ENCODE data around the gene MYBBP1A.

Gene MYBBP1A

DNA sequence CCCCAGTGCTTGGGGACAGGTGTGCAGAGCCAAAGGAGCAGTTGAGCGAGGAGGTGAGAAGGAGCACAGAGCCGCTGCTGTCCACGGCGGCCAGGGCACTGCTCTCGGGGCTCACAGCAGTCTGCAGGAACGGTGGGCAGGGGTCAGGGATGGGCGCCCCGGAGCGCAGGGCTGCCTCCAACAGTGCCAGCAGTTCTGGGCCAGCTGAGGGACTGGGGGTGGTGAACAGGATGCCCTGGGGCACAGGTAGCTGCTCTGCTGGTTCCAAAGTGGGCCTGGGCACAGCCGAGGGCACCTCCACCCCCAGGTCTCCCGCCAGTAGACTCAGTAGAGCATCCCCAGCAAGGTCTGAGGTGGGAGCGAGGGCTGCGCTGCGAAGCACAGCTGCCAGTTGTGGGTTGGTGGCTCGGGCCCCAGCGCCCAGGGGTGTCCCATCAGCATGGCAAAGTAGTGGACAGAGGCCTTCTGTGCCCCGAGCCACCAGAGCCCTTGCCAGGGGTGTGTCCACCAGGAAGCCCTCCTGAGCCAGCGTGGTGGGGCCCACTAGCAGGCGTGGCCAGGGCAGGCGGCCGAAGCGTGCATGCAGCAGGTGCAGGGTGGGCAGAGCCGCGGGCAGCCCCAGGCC lies 3.3 kb upstream of the MYBBP1A start:
- no peak overlapping the region for H3K27ac ChIP-seq (replicated peaks)
- TF ChIP-seq SPI1 (IDR thresholded peaks at IDR 0.05; ENCODE audit: borderline replicate concordance, low read depth) (no peak), REST (IDR thresholded peaks at IDR 0.05; ENCODE audit: insufficient replicate concordance, low read depth) (no peak), GABPA (IDR thresholded peaks at IDR 0.05; ENCODE audit: low read depth) (no peak), POLR2AphosphoS5 (IDR thresholded peaks at IDR 0.05; ENCODE audit: low read depth) (no peak), CTCF (IDR thresholded peaks at IDR 0.05; ENCODE audit: insufficient read depth, low read length) (no peak)
- no peak overlapping the region for H3K4me3 ChIP-seq (replicated peaks; ENCODE audit: insufficient read depth, low read length)
- DNase-seq (ENCODE audit: low read depth in 1 of 2, low spot score in 1 of 2) = no peak
- H3K27me3 ChIP-seq (ENCODE audit: insufficient read depth, poor library complexity, severe bottlenecking) = no peaks in the 10 kb centered on the region

DNA sequence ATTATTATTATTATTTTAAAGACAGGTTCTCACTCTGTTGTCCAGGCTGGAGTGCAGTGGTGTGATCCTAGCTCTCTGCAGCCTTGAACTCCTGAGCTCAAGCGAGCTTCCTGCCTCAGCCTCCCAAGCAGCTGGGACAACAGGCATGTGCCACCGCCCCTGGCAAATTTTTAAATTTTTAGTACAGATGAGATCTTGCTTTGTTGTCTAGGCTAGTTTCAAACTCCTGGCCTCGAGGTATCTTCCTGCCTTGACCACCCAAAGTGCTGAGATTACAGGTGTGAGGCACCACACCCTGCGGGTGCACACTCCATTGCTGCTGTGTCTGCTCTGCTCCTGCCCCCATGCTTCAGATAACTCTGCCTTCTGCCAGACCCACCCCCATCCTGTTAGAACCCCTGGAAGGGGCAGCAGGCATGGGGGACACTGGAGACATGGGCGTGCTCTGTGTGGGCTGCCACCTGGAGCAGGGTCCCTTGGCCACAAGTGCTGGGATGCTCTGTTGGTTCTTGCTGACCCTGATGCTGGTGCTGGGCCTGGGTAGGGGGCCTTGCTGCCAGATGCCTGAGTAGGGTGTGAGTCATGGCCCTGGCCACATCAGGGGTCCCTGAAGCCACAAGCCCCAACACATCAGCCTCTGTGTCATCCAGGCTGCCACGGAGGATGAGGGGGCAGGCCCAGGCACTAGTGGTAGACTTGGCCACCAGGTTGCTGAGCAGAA lies 2.6 kb upstream of the MYBBP1A start:
- DNase-seq (ENCODE audit: low read depth in 1 of 2, low spot score in 1 of 2) = no peak
- TF ChIP-seq CTCF (IDR thresholded peaks at IDR 0.05; ENCODE audit: insufficient read depth, low read length) = no peak
- TF ChIP-seq SPI1 (IDR thresholded peaks at IDR 0.05; ENCODE audit: borderline replicate concordance, low read depth) = no peak
- TF ChIP-seq POLR2AphosphoS5 (IDR thresholded peaks at IDR 0.05; ENCODE audit: low read depth) = no peak
- TF ChIP-seq GABPA (IDR thresholded peaks at IDR 0.05; ENCODE audit: low read depth) = no peak
- TF ChIP-seq REST (IDR thresholded peaks at IDR 0.05; ENCODE audit: insufficient replicate concordance, low read depth) = no peak
- no peak overlapping the region for H3K27ac ChIP-seq (replicated peaks)
- no peak overlapping the region for H3K4me3 ChIP-seq (replicated peaks; ENCODE audit: insufficient read depth, low read length)
- H3K27me3 ChIP-seq (ENCODE audit: insufficient read depth, poor library complexity, severe bottlenecking) = no peaks in the 10 kb centered on the region

DNA sequence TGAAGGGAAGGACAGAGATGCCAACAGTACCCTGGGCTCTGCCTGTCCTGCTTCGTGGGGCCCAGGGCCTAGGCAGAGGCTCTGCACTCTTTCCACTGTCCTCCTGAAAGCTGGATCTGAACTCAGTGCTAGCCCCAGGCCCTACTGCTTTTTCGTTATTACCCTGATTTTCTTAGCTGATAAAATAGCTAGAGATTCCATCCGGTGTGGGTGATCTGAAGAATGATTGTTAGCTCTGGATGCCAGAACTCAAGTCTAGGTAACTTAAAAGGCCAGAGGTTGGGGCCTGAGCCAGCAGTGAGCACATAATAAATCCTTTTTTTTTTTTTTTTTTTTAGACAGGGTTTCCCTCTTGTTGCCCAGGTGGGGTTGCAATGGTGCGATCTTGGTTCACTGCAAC lies 1.8 kb upstream of the MYBBP1A start:
- no peaks in the 10 kb centered on the region for H3K27me3 ChIP-seq (ENCODE audit: insufficient read depth, poor library complexity, severe bottlenecking)
- TF ChIP-seq GABPA (IDR thresholded peaks at IDR 0.05; ENCODE audit: low read depth) = no peak
- no peak for TF ChIP-seq POLR2AphosphoS5 (IDR thresholded peaks at IDR 0.05; ENCODE audit: low read depth)
- TF ChIP-seq REST (IDR thresholded peaks at IDR 0.05; ENCODE audit: insufficient replicate concordance, low read depth) = no peak
- TF ChIP-seq SPI1 (IDR thresholded peaks at IDR 0.05; ENCODE audit: borderline replicate concordance, low read depth) = no peak
- no peak for TF ChIP-seq CTCF (IDR thresholded peaks at IDR 0.05; ENCODE audit: insufficient read depth, low read length)

More for the DNA sequence above, 1.8 kb upstream of the MYBBP1A start:
- Histone ChIP-seq H3K27ac (replicated peaks) (no peak overlapping the region), H3K4me3 (replicated peaks; ENCODE audit: insufficient read depth, low read length) (no peak overlapping the region)
- no peak for DNase-seq (ENCODE audit: low read depth in 1 of 2, low spot score in 1 of 2)
